H9 (cell line): ENCODE measurements around the gene WRAP53. TPM values are rescaled to one million over a fixed set of nuclear protein-coding genes. Genes with fewer than 3 reads are reported as not detected.

Source experiments
- DNase-seq: peaks from one replicate; pipeline ENCODE4 v3.0.0-alpha.2; 2017
- H2AFZ ChIP-seq: one replicate; pipeline ENCODE4 v1.6.1; 2013; ENCODE audit warnings: mild to moderate bottlenecking, low read length, control low read depth, moderate library complexity
- H2AK5ac ChIP-seq: 2 replicates; pipeline ENCODE4 v1.6.1; 2013; ENCODE audit warnings: low read length, control low read depth, mixed read lengths; ENCODE audit not compliant: insufficient read length
- H2BK120ac ChIP-seq: one replicate; pipeline ENCODE4 v1.6.1; 2013; ENCODE audit warnings: low read depth, mild to moderate bottlenecking, low read length, control low read depth, inconsistent platforms; ENCODE audit not compliant: poor library complexity, severe bottlenecking
- H2BK12ac ChIP-seq: 2 replicates; pipeline ENCODE4 v1.6.1; 2013; ENCODE audit warnings: low read length, control low read depth, mixed read lengths, low read depth; ENCODE audit not compliant: insufficient read length
- H2BK15ac ChIP-seq: 2 replicates; pipeline ENCODE4 v1.6.1; 2013; ENCODE audit warnings: low read depth, low read length, control low read depth
- H2BK20ac ChIP-seq: one replicate; pipeline ENCODE4 v1.6.1; 2013; ENCODE audit warnings: low read depth, mild to moderate bottlenecking, low read length, control low read depth, inconsistent platforms; ENCODE audit not compliant: poor library complexity, severe bottlenecking
- H2BK5ac ChIP-seq: 2 replicates; pipeline ENCODE4 v1.6.1; 2013; ENCODE audit warnings: low read length, control low read depth, mixed read lengths; ENCODE audit not compliant: insufficient read length
- H3K14ac ChIP-seq: 2 replicates; pipeline ENCODE4 v1.6.1; 2013; ENCODE audit warnings: low read length, control low read depth; ENCODE audit not compliant: insufficient read depth
- H3K18ac ChIP-seq: 2 replicates; pipeline ENCODE4 v1.6.1; 2013; ENCODE audit warnings: low read depth, mild to moderate bottlenecking, mixed read lengths, low read length, control low read depth; ENCODE audit not compliant: insufficient read length
- H3K23ac ChIP-seq: 2 replicates; pipeline ENCODE4 v1.6.1; 2013; ENCODE audit warnings: low read length, control low read depth, mixed read lengths, low read depth; ENCODE audit not compliant: insufficient read length
- H3K23me2 ChIP-seq: 2 replicates; pipeline ENCODE4 v1.6.1; 2013; ENCODE audit warnings: low read depth, mild to moderate bottlenecking, mixed read lengths, low read length, control low read depth; ENCODE audit not compliant: insufficient read length, poor library complexity, severe bottlenecking
- H3K27ac ChIP-seq: 2 replicates; pipeline ENCODE4 v1.5.1; 2013; ENCODE audit warnings: low read length, control low read depth, mixed read lengths, low read depth; ENCODE audit not compliant: insufficient read length
- H3K27me3 ChIP-seq: 2 replicates; pipeline ENCODE4 v1.6.1; 2013; ENCODE audit warnings: low read length, control low read depth, inconsistent platforms; ENCODE audit not compliant: insufficient read depth
- H3K4ac ChIP-seq: 2 replicates; pipeline ENCODE4 v1.6.1; 2013; ENCODE audit warnings: low read depth, mild to moderate bottlenecking, control low read depth, inconsistent platforms, low read length, moderate library complexity
- H3K4me1 ChIP-seq: 2 replicates; pipeline ENCODE4 v1.6.1; 2013; ENCODE audit warnings: low read length, control low read depth, inconsistent platforms; ENCODE audit not compliant: insufficient read depth
- H3K4me2 ChIP-seq: 2 replicates; pipeline ENCODE4 v1.6.1; 2013; ENCODE audit warnings: low read length, control low read depth, mixed read lengths; ENCODE audit not compliant: insufficient read length, insufficient read depth
- H3K56ac ChIP-seq: 2 replicates; pipeline ENCODE4 v1.6.1; 2013; ENCODE audit warnings: low read depth, mild to moderate bottlenecking, mixed read lengths, low read length, control low read depth; ENCODE audit not compliant: insufficient read length
- H3K79me1 ChIP-seq: 2 replicates; pipeline ENCODE4 v1.6.1; 2013; ENCODE audit warnings: low read depth, mild to moderate bottlenecking, moderate library complexity, low read length, control low read depth, inconsistent platforms; ENCODE audit not compliant: insufficient read depth, poor library complexity, severe bottlenecking
- H3K79me2 ChIP-seq: 2 replicates; pipeline ENCODE4 v1.6.1; 2013; ENCODE audit warnings: low read length, control low read depth, inconsistent platforms; ENCODE audit not compliant: insufficient read depth
- H3K9ac ChIP-seq: 2 replicates; pipeline ENCODE4 v1.6.1; 2013; ENCODE audit warnings: low read length, control low read depth, mixed read lengths; ENCODE audit not compliant: insufficient read length; ENCODE audit errors: extremely low read depth
- H3K9me3 ChIP-seq: one replicate; pipeline ENCODE4 v1.6.1; 2013; ENCODE audit warnings: low read depth, low read length, inconsistent platforms; ENCODE audit not compliant: control insufficient read depth
- H3T11ph ChIP-seq: one replicate; pipeline ENCODE4 v1.6.1; 2013; ENCODE audit warnings: mild to moderate bottlenecking, low read length, control low read depth, inconsistent platforms
- H4K20me1 ChIP-seq: one replicate; pipeline ENCODE4 v1.6.1; 2013; ENCODE audit not compliant: control insufficient read depth, insufficient read length, insufficient read depth
- H4K5ac ChIP-seq: 2 replicates; pipeline ENCODE4 v1.6.1; 2013; ENCODE audit warnings: low read depth, mild to moderate bottlenecking, mixed read lengths, low read length, control low read depth; ENCODE audit not compliant: insufficient read length
- H4K8ac ChIP-seq: replicated peaks from 2 replicates; pipeline ENCODE4 v1.6.1; 2013; ENCODE audit warnings: low read length, control low read depth, mixed read lengths, low read depth; ENCODE audit not compliant: insufficient read length
- H4K91ac ChIP-seq: 2 replicates; pipeline ENCODE4 v1.6.1; 2013; ENCODE audit warnings: low read depth, mild to moderate bottlenecking, moderate library complexity, mixed read lengths, low read length, control low read depth; ENCODE audit not compliant: insufficient read length
- H3K27ac Mint-ChIP-seq, 3 experiments: 2 replicates in 2 of 3; 3 replicates in 1 of 3; pipeline ENCODE4 v1.8.0; 2020 to 2021; ENCODE audit warnings: mixed read lengths in 3 of 3, mild to moderate bottlenecking in 1 of 3, moderate library complexity in 1 of 3
- H3K27me3 Mint-ChIP-seq: 2 replicates; pipeline ENCODE4 v1.8.0; 2021; ENCODE audit warnings: low read depth, mild to moderate bottlenecking, moderate library complexity, mixed read lengths
- H3K36me3 Mint-ChIP-seq, 3 experiments: 2 replicates in 2 of 3; 3 replicates in 1 of 3; pipeline ENCODE4 v1.8.0; 2020 to 2021; ENCODE audit warnings: low read depth in 3 of 3, mixed read lengths in 3 of 3; ENCODE audit not compliant: insufficient read depth in 1 of 3
- H3K4me1 Mint-ChIP-seq, 2 experiments: 2 replicates each; pipeline ENCODE4 v1.8.0; 2020; ENCODE audit warnings: mixed read lengths in 2 of 2
- H3K4me3 Mint-ChIP-seq, 2 experiments: 2 replicates in 1 of 2; 3 replicates in 1 of 2; pipeline ENCODE4 v1.8.0; 2020 to 2021; ENCODE audit warnings: mild to moderate bottlenecking in 2 of 2, mixed read lengths in 2 of 2, moderate library complexity in 1 of 2
- H3K9me3 Mint-ChIP-seq, 2 experiments: 2 replicates in 1 of 2; 3 replicates in 1 of 2; pipeline ENCODE4 v1.8.0; 2020; ENCODE audit warnings: mild to moderate bottlenecking in 2 of 2, mixed read lengths in 2 of 2, moderate library complexity in 1 of 2
- CTCF ChIP-seq: fragments of 200-600 bp; sonication (generic); conservative IDR thresholded peaks from 3 replicates; pipeline ENCODE4 v1.8.0; 2021; ENCODE audit warnings: antibody characterized with exemption, mild to moderate bottlenecking
- WGBS: extraction: QIAGEN DNeasy Blood & Tissue Kit; methylation state at CpG from one replicate; pipeline ENCODE4 v1.1.7; 2013; ENCODE audit warnings: missing lambda C conversion rate, low lambda C conversion rate, mixed read lengths; ENCODE audit not compliant: insufficient read length; ENCODE audit errors: extremely low coverage; 5-methylcytosine and 5-hydroxymethylcytosine counted together
- total RNA-seq: library from RNA; stranded (reverse); gene quantifications from 2 replicates; pipeline ENCODE4 v1.2.1, GENCODE V29; 2021

The WRAP53 gene
- total RNA-seq, 1 experiment from 2014 or later: 27.0 TPM

GRCh38 chr17:7673239-7673638 is 15.0 kb upstream of the WRAP53 start:
- no peak overlapping the region for H2BK12ac ChIP-seq
- H4K20me1 ChIP-seq: no peaks in the 10 kb centered on the region
- H3K27me3 ChIP-seq: no peaks in the 10 kb centered on the region
- Mint-ChIP-seq H3K36me3 (peaks cover 57 to 73% (median 72%) of the 10 kb centered on the region in 3 experiments), H3K27me3 (no peaks in the 10 kb centered on the region), H3K27ac (peak overlapping the region in 1 of 3 experiments; percentile 80; a peak in 2 of 7 replicates), H3K9me3 (peaks cover 10% of the 10 kb centered on the region in 2 experiments), H3K4me3 (no peak overlapping the region), H3K4me1 (peaks cover 16 to 33% of the 10 kb centered on the region in 2 experiments)
- no peak overlapping the region for H3K56ac ChIP-seq
- H3K79me1 ChIP-seq: no peaks in the 10 kb centered on the region
- H2AK5ac ChIP-seq: no peak overlapping the region
- H3K9ac ChIP-seq: no peak overlapping the region
- no peak overlapping the region for H2BK5ac ChIP-seq
- TF ChIP-seq CTCF: peak; percentile 81
- no peak overlapping the region for H4K8ac ChIP-seq
- H3K4me2 ChIP-seq: no peak overlapping the region
- no peak overlapping the region for H3K14ac ChIP-seq
- no peak overlapping the region for H3K23ac ChIP-seq
- H3K79me2 ChIP-seq: no peaks in the 10 kb centered on the region
- peaks cover 7% of the 10 kb centered on the region; the same call in 1 of the 2 replicates for H3K4me1 ChIP-seq
- DNase-seq: peak; percentile 66
- H2BK120ac ChIP-seq: no peak overlapping the region
- no peak overlapping the region for H2AFZ ChIP-seq
- H3K9me3 ChIP-seq: peaks cover 10% of the 10 kb centered on the region
- H3K4ac ChIP-seq: no peak overlapping the region
- no CpG with 5 or more reads among the region's 2 CpGs for WGBS
- no peak overlapping the region for H4K91ac ChIP-seq
- H3T11ph ChIP-seq: no peak overlapping the region
- H2BK20ac ChIP-seq: no peak overlapping the region
- H4K5ac ChIP-seq: no peak overlapping the region
- H3K23me2 ChIP-seq: no peaks in the 10 kb centered on the region
- no peak overlapping the region for H3K18ac ChIP-seq
- no peak overlapping the region for H3K27ac ChIP-seq
- no peak overlapping the region for H2BK15ac ChIP-seq
